GM18507 (cell line): ENCODE data around the gene ERG.

Source experiments
- DNase-seq: peaks from one replicate; pipeline ENCODE4 v3.0.0; 2011; ENCODE audit warnings: low read depth; ENCODE audit not compliant: insufficient read length; ENCODE audit errors: extremely low spot score
- FAIRE-seq: peaks from 2 replicates; lab custom pipeline; 2011; peaks lifted over from hg19 to GRCh38; lab: Jason Lieb, UNC

The ERG gene

GRCh38 chr21:38351176-38351959, 146.9 kb downstream of the ERG start:
- FAIRE-seq (no peak), DNase-seq (no peak)

GRCh38 chr21:38350684-38351083, 147.6 kb downstream of the ERG start:
- no peak for DNase-seq
- FAIRE-seq, result no peak

DNA sequence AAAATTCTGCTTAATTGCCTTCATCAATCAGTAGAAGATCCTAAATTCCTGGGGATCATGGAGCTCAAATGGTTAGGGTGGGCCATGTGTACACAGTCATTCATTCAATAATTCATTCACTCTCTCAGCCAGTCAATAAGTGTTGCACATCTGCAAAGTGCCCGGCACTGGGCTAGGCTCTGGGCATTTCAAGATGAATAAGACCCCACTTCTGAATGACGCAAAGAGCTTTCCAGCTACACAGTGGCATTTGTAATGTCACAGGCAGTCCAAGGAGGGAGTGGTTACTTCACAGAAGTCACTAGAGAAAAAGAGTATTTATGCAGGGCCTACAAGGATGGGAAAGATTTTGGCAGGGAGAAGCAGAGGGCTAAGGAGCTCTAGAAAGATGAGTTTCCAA, 148.3 kb downstream of the ERG start:
- DNase-seq, result no peak
- no peak for FAIRE-seq

DNA sequence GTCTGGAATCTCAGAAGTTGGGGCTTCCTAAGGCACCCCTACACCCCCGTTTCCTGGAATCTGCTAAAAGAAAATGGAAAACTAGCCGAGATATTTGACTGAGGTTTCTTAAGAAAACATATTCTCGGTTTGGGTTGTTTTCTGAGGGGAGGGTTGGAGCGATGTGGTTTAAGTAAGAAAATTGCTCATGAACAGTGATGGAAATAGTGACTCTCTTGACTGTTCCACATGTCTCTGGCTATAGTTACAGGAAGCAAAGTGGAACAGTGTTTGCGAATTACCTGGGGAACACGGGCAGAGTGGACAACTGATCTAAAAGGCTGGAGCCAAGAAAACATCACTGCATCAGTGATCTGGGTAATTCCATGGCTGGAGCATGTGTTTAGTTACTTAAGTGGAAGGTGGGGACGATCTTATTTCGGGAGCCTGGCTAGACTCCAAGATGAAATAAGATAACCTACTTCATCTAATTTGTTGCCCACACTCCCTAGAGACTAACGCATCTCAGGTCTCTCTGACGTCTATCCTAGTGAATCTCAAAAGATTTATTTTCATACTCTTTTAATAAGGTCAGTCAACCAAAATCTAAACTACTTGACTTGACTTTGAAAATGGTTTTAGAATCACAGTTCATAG, 149.0 kb downstream of the ERG start:
- FAIRE-seq (no peak), DNase-seq (no peak)

GRCh38 chr21:38346286-38346685, 152.0 kb downstream of the ERG start:
- DNase-seq (no peak), FAIRE-seq (no peak)

GRCh38 chr21:38343691-38344090, 154.6 kb downstream of the ERG start:
- FAIRE-seq, result no peak
- DNase-seq, result no peak

GRCh38 chr21:38342739-38343138, 155.5 kb downstream of the ERG start:
- DNase-seq (no peak), FAIRE-seq (no peak)

DNA sequence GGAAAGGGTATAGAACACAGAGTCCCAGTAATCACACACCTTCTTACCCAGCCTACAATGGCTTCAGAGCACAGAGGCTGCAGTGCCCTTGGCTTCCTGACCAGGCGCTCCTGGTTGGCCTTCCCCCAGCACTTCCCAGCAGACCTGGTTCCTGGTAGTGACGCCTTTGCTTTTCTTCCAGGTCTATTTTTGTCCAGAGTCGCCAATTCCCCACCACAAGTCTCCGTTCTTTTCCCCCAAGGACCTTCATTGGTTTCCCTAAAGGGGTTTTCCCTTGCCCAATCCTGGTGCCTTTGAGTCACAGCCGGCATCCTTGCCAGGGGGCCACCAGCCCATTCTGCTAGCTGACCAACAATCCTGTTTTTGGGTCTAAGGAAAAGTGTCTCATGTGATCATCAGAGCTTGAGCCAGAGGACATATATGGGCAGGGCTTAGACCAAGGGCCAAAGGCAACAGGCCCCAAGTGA, 156.7 kb downstream of the ERG start:
- DNase-seq (no peak), FAIRE-seq (no peak)

DNA sequence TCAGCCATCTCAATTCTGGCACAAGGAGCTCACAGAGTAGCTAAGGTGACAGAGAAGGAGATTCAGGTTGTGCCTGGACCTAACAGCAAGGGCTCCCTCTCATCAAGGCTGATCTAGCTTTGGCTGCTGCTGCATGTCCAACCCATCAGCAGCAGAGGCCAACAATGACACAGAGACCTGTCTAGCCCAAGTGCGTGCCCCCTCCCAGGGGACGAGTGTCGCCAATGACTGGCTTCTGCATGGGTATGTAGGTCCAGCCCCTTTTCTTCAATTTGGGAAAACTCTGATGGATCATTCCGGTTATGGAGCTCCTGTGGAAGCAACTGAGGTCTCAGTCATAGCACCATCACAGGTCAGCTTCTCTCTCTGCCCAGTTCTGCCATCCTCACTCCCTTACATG, 158.1 kb downstream of the ERG start:
- FAIRE-seq (no peak), DNase-seq (no peak)

DNA sequence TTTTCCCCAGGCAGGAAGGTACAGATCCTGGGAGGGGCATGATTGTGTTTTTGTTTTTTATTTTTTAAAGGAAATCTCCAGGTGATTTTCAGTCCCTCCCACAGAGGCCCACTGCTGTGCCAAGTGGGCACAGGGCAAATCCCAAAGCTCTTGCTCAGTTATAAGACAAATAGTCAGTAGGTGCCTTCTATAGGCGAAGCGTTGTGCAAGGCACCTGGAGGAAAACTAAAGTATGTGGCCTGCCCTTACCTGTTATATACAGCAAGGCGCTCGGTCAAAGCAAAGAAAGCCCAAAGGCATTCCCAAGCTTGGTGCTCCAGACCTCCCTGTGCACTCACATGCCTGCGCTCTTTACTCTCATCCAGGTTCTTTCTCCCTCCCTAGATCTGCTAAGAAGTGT, 160.5 kb downstream of the ERG start:
- no peak for FAIRE-seq
- no peak for DNase-seq

DNA sequence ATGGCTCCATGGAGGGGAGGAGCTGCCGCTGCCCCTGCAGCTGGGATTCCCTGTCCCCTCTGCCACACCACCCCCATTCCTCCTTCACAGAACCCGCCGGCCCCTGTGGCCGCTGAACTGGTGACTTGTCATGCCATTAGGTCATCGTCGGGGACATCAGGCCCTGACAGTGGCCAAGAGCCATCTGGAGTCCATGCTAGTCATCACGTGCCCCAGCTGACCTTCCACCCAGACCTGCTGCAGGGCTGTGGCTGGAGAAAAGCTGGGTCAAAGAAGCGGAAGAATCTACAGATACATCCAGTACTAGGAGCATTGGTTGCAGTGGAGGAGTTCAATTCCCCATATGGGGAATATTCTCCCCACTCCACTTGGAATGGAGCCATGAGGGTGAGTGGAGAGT, 163.4 kb downstream of the ERG start:
- DNase-seq (no peak), FAIRE-seq (no peak)

- DNase-seq, result no peak
- no peak for FAIRE-seq
These were observed 164.7 kb downstream of the ERG start for GRCh38 chr21:38333301-38334272.

DNA sequence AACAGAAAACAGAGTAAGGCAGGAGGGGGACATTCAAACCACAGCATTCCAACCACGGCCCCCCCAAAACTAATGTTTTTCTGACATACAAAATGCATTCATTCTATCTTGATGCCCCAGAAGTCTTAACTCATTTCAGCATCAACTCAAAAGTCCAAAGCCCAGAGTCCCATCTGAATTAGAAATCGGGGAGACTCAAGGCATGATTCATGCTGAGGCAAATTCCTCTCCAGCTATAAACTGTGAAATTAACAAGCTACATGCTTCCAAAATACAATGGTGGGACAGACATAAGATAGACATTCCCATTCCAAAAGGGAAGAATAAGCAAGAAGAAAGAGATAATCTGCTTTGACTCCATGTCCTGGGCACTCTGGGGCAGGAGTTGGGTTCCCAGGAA, 167.6 kb downstream of the ERG start:
- FAIRE-seq, result no peak
- DNase-seq, result no peak
